Epidermal melanocyte (primary cell): ENCODE measurements around the gene SLC45A3.

Source experiments
- DNase-seq: peaks from one replicate; pipeline ENCODE4 v3.0.0; 2011; ENCODE audit warnings: low spot score; ENCODE audit not compliant: insufficient read length

The SLC45A3 gene

GRCh38 chr1:205700865-205701401 lies 20.6 kb upstream of the SLC45A3 start:
- no peak for DNase-seq

- no peak for DNase-seq
These were observed 19.1 kb upstream of the SLC45A3 start for GRCh38 chr1:205699416-205699815.

GRCh38 chr1:205698921-205699320 lies 18.6 kb upstream of the SLC45A3 start:
- no peak for DNase-seq

- no peak for DNase-seq
These were observed 13.2 kb upstream of the SLC45A3 start for GRCh38 chr1:205693421-205693991.

DNA sequence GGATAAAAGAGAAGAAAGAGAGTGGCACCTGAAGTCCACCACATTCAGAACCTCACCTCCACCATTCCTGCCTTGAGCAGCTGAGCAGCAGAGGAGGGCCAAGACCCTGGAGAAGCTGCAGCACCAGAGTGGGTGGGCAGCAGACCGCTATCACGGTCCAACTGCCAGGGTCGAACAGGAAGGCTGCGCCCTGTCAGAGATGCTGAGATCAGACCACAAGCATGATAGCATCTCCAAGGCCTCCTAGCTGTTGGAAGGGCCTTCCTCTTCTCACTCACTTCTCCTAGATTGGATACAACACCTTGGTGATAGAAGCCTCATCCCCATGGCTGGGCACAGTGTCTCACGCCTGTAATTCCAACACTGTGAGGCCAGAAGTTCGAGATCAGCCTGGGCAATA lies 12.1 kb upstream of the SLC45A3 start:
- no peak for DNase-seq

GRCh38 chr1:205690122-205690756 lies 9.9 kb upstream of the SLC45A3 start:
- no peak for DNase-seq

- DNase-seq = no peak
These were observed 9.2 kb upstream of the SLC45A3 start for GRCh38 chr1:205689479-205689878.

- no peak for DNase-seq
These were observed 8.1 kb upstream of the SLC45A3 start for GRCh38 chr1:205688171-205689080.

GRCh38 chr1:205687242-205687641 lies 6.9 kb upstream of the SLC45A3 start:
- DNase-seq = no peak

GRCh38 chr1:205681364-205681763 lies 1.1 kb upstream of the SLC45A3 start:
- no peak for DNase-seq

DNA sequence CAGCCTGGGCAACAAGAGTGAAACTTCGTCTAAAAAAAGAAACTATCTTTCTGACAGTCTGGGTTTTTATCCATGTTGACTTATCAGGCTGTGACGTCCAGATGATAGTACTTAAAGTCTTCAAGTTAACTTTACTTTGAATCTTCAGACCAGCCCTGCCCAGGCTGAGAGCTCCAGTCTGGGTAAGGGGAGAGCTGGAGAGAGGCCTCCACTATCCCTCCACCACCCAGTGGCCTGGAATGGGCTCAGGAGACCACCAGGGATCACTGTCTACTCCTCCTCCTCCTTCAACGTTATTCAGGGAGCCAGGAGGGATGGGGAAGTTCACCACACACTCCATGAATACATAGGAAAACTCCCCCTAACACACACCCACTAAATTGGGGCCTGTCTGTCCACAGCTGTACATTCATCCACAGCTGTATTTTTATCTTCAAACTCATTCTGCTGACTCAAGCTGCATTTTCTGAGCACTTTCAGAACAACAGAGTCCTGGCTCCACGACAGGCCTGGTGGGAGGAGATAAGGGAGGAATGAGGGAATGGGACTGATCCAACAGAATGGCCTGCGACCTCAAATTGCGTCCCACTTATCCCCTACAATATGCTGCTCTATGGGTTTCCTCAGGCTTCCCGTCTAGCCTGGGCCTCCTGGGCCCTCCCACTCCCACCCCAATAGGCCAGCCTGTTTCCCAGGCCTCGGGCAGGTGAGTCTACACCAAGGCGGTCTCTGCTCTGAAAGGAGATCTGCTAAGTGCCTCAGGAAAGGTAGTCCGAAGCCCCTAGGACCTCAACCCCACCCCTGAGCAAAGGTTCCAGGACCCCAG lies 1.8 kb downstream of the SLC45A3 start:
- no peak for DNase-seq

DNA sequence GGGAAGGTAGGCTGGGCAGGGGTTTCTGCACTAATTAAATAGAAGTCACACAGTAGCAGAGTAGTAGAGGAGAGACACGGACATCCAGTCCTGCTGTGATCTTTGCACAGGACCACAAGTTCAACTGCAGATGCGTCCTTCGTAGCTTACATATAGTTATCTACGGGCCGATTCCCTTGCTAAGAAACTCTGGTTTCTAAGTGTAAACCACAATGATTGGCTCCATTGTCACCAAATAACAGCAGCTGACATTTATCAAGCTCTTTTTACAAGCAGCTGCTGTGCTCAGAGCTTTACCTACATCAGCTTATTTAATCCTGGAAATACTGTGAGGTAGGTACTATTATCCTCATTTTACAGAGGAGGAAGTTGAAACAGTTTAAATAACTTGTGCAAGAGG lies 3.1 kb downstream of the SLC45A3 start:
- DNase-seq = no peak

DNA sequence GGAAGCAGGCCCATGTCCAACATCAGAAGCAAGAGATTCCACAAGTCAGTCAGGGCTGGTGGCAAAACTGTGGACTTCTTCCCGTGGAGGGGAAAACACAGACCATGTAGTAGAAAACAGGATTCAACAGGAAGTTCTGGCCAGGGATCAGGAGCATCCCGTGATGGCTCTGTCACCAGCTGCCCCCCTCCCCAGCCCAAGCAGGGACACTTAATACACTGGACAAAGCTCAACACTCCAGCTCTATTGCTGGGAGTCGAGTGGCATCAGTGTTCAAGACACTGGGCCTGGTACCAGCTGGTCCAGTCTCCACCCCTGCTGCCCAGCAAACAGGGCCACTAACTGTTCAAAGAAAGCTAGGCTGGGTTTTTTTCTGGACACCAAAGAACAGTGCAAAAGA lies 3.7 kb downstream of the SLC45A3 start:
- DNase-seq = no peak

GRCh38 chr1:205676002-205676401 lies 4.3 kb downstream of the SLC45A3 start:
- no peak for DNase-seq

DNA sequence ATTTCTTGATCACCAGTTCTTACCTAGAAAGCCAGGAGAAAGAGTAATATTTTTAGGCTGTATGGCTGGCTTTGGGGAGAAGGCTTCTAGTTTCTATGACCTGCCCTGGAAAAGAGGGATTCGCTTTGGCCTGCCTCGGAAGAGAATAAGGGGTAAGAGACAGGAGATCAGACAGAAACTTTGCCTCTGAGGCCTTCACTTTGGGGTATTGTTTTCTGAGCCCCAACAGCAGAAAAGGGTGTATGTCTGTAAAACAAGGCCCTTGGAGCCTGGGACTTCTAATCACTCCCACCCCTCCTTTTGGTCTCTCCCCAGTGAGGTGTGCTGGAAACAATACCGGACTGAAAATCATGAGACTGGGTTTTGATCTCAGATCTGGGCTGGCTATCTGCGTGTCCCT lies 5.1 kb downstream of the SLC45A3 start:
- DNase-seq = no peak

GRCh38 chr1:205672970-205673369 lies 7.3 kb downstream of the SLC45A3 start:
- no peak for DNase-seq

GRCh38 chr1:205672395-205672889 lies 7.9 kb downstream of the SLC45A3 start:
- no peak for DNase-seq

GRCh38 chr1:205670611-205671430 lies 9.5 kb downstream of the SLC45A3 start:
- DNase-seq = no peak

DNA sequence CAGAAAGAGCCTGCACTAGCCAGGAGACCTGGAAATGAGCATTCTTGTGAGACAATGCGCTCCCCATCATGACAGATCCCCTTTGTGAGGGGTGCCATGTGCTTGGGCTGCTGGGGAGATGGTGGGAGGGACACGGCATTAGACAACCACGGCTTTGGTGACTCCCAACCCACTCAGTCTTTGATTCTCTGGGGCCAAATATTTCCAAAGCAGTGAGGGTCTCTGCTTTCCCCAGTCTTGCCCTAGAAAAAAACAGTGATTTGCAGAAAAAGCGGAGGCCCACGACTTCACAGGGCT lies 10.2 kb downstream of the SLC45A3 start:
- no peak for DNase-seq

- DNase-seq = no peak
These were observed 10.8 kb downstream of the SLC45A3 start for GRCh38 chr1:205669341-205670149.
